Embryonic facial prominence (tissue), 1 donor: ENCODE data around the gene NOPCHAP1.

ENCODE experiments used
- DNase-seq: peaks from one replicate; pipeline ENCODE4 v3.0.0-alpha.2; 2016; ENCODE audit errors: extremely low spot score

NOPCHAP1 gene

DNA sequence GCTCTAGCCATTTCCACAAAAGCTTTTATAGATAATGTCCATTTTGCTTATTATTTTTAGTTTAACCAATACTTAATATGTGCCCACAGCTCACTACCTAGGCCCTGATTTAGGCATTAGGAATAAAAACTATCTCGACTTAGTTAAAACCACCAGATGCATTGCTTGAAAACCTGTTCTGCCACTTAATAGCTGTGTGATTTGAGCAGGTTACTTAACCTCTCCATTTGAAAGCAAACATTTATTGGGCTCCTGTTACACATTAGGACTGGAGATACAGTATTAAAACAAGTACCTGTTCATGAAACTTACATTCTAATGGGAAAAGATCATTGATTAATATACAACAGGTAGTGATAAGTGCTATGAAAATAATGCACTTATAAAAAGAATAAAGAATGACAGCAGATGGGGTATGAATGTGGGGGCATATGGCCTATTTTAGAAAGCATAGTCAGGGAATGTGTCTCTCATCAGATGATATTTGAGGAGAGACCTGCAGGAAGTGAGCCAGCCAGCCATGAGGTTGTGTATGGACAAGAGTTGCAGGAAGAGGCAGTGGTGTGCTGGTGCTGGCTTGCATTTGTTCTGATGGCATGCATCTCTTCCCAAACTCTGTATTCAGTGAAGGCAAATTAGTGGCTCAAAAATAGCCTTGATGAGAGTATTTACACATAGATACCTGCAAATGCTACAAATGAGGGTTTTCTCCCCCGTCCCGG lies 34.3 kb downstream of the NOPCHAP1 start:
- DNase-seq, result no peak

DNA sequence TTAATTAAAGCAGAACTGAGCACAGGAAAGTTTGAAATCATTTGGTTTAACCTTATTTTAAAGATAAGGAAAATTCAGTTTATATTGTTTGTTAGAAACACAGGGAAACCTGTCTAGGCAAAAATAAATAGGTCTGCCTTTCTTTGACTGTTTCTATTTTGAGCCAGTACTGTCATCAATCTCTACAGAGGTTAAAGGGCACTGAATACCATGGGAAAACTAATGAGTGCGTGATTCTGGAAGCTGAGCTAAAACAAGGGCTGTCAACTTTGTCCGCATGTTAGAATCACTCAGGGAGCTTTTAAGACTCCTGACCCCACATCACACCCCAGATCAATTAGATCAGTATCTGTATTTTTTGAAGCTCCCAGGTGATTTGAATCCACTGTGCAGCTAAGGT lies 38.8 kb downstream of the NOPCHAP1 start:
- no peak for DNase-seq

DNA sequence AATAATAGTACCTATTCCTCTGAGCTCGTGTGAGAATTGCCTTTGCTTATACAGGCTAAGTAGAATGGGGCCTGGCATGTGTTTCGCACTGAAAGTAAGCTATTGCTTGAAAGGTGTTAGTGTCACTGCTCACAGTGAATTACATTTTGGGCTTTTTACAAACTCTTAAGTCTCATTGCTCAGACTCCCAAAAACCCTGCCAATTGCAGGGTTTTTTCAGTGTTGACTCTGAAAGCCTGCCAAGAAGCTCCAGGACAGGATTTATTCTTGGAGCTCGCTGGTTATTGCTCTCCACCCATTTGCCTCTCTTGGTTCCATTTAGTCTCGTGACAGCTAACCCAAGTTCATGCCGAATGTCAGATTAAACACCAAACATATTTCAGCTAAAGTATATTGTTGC lies 39.8 kb downstream of the NOPCHAP1 start:
- DNase-seq, result peak; percentile 37

- no peak for DNase-seq
Observed at GRCh38 chr12:105026411-105026810, 40.3 kb downstream of the NOPCHAP1 start.

DNA sequence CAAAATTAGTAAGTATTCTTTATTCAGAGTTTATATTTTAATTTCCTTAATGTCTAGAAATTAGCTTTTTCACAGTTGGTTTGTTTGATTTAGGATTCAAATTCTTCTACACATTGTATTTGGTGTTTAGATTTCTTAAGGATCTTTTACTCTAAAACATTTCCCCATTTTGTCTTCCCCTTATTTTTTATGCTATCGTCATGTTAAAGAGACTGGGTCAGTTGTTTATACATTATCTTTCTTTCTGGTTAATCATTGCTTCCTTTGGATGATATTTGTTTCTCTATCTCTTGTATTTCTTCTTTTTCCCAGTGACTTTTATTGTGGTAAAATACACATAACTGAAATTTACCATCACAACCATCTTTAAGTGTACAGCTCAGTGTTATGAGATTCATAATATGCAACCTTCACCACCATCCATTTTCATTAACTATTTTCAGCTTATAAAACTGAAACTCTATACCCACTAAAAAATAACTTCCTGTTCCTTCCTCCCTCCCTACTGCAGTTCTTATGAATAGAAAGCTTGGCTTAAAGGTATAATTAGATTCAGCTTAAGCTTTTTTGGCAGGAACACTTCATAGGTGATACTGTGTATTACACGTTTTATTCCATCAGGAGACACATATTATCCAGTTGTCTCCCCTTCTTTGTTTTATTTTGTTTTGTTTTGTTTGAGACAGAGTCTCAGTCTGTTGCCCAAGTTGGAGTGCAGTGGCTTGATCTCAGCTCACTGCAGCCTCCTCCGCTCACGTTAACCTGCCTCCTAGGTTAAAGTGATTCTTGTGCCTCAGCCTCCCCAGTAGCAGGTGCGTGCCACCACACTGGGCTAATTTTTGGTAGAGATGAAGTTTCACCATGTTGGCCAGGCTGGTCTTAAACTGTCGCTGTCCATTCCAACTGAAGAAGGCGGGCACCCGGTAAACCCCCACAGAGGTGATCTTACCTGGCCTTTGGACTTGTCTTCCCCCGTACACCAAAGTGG lies 45.0 kb downstream of the NOPCHAP1 start:
- no peak for DNase-seq

- DNase-seq, result no peak
Observed at GRCh38 chr12:105032703-105033357, 46.7 kb downstream of the NOPCHAP1 start.

DNA sequence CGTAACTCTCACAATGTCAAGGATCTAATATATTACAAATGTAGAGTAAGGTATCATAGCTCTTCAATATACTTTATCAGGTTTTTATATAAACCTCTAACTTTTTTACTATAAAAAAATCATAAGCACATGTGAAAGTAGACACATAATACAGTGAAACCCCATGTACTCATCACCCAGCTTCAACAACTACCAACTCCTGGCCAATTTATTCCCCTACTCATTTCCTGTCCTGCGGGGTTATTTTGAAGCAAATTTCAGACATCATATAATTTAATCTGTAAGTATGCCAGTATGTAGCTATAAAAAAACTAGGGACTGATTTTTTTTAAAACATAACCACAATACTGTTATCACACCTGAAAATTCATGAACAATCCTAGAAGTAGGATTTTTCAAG lies 47.7 kb downstream of the NOPCHAP1 start:
- no peak for DNase-seq
